Measurements from ENCODE around the gene PIK3R2.
"Not testable (repeated sequence)": the region's sequence is repeated elsewhere in the genome, so short reads cannot be mapped to it uniquely, and the experiment has no call there.

The PIK3R2 gene

GRCh38 chr19:18152817-18153555 is at the start of gene PIK3R2:
TSS of gene PIK3R2 (plus strand) at chr19:18153163. CDS start at chr19:18155880, 2,717 bp downstream.
- peak; percentile 96 to 97 for DNase-seq

GRCh38 chr19:18104793-18105131 is 48.2 kb upstream of the PIK3R2 start:
- no peak for DNase-seq

- DNase-seq, result not testable (repeated sequence)
Measured at GRCh38 chr19:18105259-18105658, 47.7 kb upstream of the PIK3R2 start.

- no peak for DNase-seq
Measured at GRCh38 chr19:18107235-18107634, 45.7 kb upstream of the PIK3R2 start.

- DNase-seq, result no peak
Measured at GRCh38 chr19:18108897-18109296, 44.1 kb upstream of the PIK3R2 start.

- no peak for DNase-seq
Measured at GRCh38 chr19:18109341-18109732, 43.6 kb upstream of the PIK3R2 start.

GRCh38 chr19:18109733-18110608 is 43.0 kb upstream of the PIK3R2 start:
- DNase-seq, result peak in 1 of 2 experiments; percentile 45

- no peak for DNase-seq
Measured at GRCh38 chr19:18110609-18111232, 42.2 kb upstream of the PIK3R2 start.

GRCh38 chr19:18112989-18113478 is 39.9 kb upstream of the PIK3R2 start:
- peak; percentile 47 to 63 for DNase-seq

GRCh38 chr19:18113827-18114226 is 39.1 kb upstream of the PIK3R2 start:
- no peak for DNase-seq

- no peak for DNase-seq
Measured at GRCh38 chr19:18114483-18114882, 38.5 kb upstream of the PIK3R2 start.

- DNase-seq, result no peak
Measured at GRCh38 chr19:18117364-18117691, 35.6 kb upstream of the PIK3R2 start.

GRCh38 chr19:18117692-18118378 is 35.1 kb upstream of the PIK3R2 start:
- DNase-seq, result peak; percentile 46 to 67

- no peak for DNase-seq
Measured at GRCh38 chr19:18118420-18119012, 34.4 kb upstream of the PIK3R2 start.

- no peak for DNase-seq
Measured at GRCh38 chr19:18119013-18119716, 33.8 kb upstream of the PIK3R2 start.

- no peak for DNase-seq
Measured at GRCh38 chr19:18119717-18120105, 33.3 kb upstream of the PIK3R2 start.

- no peak for DNase-seq
Measured at GRCh38 chr19:18120127-18120526, 32.8 kb upstream of the PIK3R2 start.

GRCh38 chr19:18121166-18121565 is 31.8 kb upstream of the PIK3R2 start:
- no peak for DNase-seq

GRCh38 chr19:18122424-18122823 is 30.5 kb upstream of the PIK3R2 start:
- DNase-seq, result no peak

- no peak for DNase-seq
Measured at GRCh38 chr19:18122860-18123795, 29.8 kb upstream of the PIK3R2 start.

- no peak for DNase-seq
Measured at GRCh38 chr19:18123819-18124218, 29.1 kb upstream of the PIK3R2 start.
